Dermis microvascular lymphatic vessel endothelial cell (primary cell): ENCODE measurements around the gene HEG1. TPM values are rescaled to one million over a fixed set of nuclear protein-coding genes. Genes with fewer than 3 reads are reported as not detected.

ENCODE experiments used
- DNase-seq, 2 donors: peaks; one replicate each; pipeline versions ENCODE4 v3.0.0 to v3.0.0-alpha.2; 2010; ENCODE audit warnings: low read depth in 2 of 2
- total RNA-seq: library from RNA; depleted of rRNA; stranded (reverse); fragments of >200 nt; gene quantifications from 2 replicates; pipeline ENCODE4 v1.2.1, GENCODE V29; 2014

Gene HEG1
- total RNA-seq, 1 donor from 2014 or later = 19.0 TPM

- no peak for DNase-seq
Measured at GRCh38 chr3:124923833-124924232, 132.0 kb downstream of the HEG1 start.

- no peak for DNase-seq
Measured at GRCh38 chr3:124920718-124921117, 135.1 kb downstream of the HEG1 start.

- no peak for DNase-seq
Measured at GRCh38 chr3:124919756-124920155, 136.0 kb downstream of the HEG1 start.

- no peak for DNase-seq
Measured at GRCh38 chr3:124918524-124918923, 137.3 kb downstream of the HEG1 start.

- DNase-seq = peak in 1 of 2 donors; percentile 77
Measured at GRCh38 chr3:124916837-124917409, 138.9 kb downstream of the HEG1 start.

Other genes starting within 250 kb of the HEG1 start
- 51.0 and 70.0 TPM in 2 replicates for gene ITGB5, start 168.6 kb downstream of the HEG1 start, total RNA-seq
- not detected in 2 replicates for gene MUC13, start 121.2 kb downstream of the HEG1 start, total RNA-seq
- 0.13 and 0.38 TPM in 2 replicates for gene SLC12A8, start 156.8 kb upstream of the HEG1 start, total RNA-seq